Naive thymus-derived CD4-positive, alpha-beta T cell (primary cell): ENCODE data around the gene VPS13A. TPM values are rescaled to one million over a fixed set of nuclear protein-coding genes. Genes with fewer than 3 reads are reported as not detected.

Experiments used
- ATAC-seq: fragments of 150-1000 bp; cut with Tn5 transposase; 2 replicates; pipeline ENCODE4 v1.10.0; 2021; ENCODE audit warnings: mild to moderate bottlenecking, moderate library complexity
- CTCF ChIA-PET: fragments of 350-600 bp; sonication (Branson Sonifier 250); formaldehyde crosslinking; loops from one replicate; lab custom pipeline; 2021; ENCODE audit warnings: antibody characterized with exemption; lab: Charles Lee
- POLR2A ChIA-PET: fragments of 350-600 bp; sonication (Branson Sonifier 250); formaldehyde crosslinking; loops from one replicate; lab custom pipeline; 2021; ENCODE audit warnings: antibody characterized with exemption, inconsistent platforms; lab: Charles Lee
- DNase-seq, 9 donors: peaks; one replicate each; pipeline versions ENCODE4 v3.0.0 to v3.0.0-alpha.2; 2020 to 2022; ENCODE audit warnings: mixed read lengths in 1 of 9
- H3K27ac ChIP-seq: one replicate; pipeline ENCODE4 v1.7.0; 2013; ENCODE audit warnings: mild to moderate bottlenecking, low read depth, low read length, moderate library complexity
- H3K27me3 ChIP-seq, 2 donors: one replicate each; pipeline ENCODE4 v1.7.0; 2013; ENCODE audit warnings: low read length in 2 of 2, mild to moderate bottlenecking in 2 of 2, moderate library complexity in 2 of 2; ENCODE audit not compliant: control insufficient read depth in 2 of 2, insufficient read depth in 2 of 2
- H3K36me3 ChIP-seq, 3 experiments: 1 replicate in 2 of 3; 2 replicates in 1 of 3; pipeline ENCODE4 v1.7.0; 2013; ENCODE audit warnings: low read length in 3 of 3, mild to moderate bottlenecking in 3 of 3, moderate library complexity in 1 of 3; ENCODE audit not compliant: insufficient read depth in 3 of 3, control insufficient read depth in 2 of 3
- H3K4me1 ChIP-seq, 2 donors: one replicate each; pipeline ENCODE4 v1.7.0; 2013; ENCODE audit warnings: low read length in 2 of 2, mild to moderate bottlenecking in 2 of 2, moderate library complexity in 1 of 2; ENCODE audit not compliant: control insufficient read depth in 2 of 2, insufficient read depth in 2 of 2
- H3K4me3 ChIP-seq: 2 replicates; pipeline ENCODE4 v1.7.0; 2013; ENCODE audit warnings: mild to moderate bottlenecking, low read length
- H3K9me3 ChIP-seq, 3 experiments: 1 replicate in 2 of 3; 2 replicates in 1 of 3; pipeline ENCODE4 v1.7.0; 2013; ENCODE audit warnings: low read length in 3 of 3; ENCODE audit not compliant: control insufficient read depth in 2 of 3
- H3K27ac Mint-ChIP-seq, 9 donors: one replicate each; pipeline ENCODE4 v1.8.0; 2020 to 2022; ENCODE audit warnings: mixed read lengths in 9 of 9, mild to moderate bottlenecking in 8 of 9, moderate library complexity in 5 of 9, inconsistent platforms in 2 of 9
- H3K27me3 Mint-ChIP-seq, 5 donors: one replicate each; pipeline ENCODE4 v1.8.0; 2021 to 2022; ENCODE audit warnings: mixed read lengths in 5 of 5, mild to moderate bottlenecking in 1 of 5
- H3K36me3 Mint-ChIP-seq, 5 donors: one replicate each; pipeline ENCODE4 v1.8.0; 2020 to 2022; ENCODE audit warnings: mixed read lengths in 5 of 5, mild to moderate bottlenecking in 3 of 5, inconsistent platforms in 1 of 5
- H3K4me1 Mint-ChIP-seq, 7 donors: one replicate each; pipeline ENCODE4 v1.8.0; 2020 to 2022; ENCODE audit warnings: mixed read lengths in 7 of 7, mild to moderate bottlenecking in 3 of 7, inconsistent platforms in 1 of 7
- H3K4me3 Mint-ChIP-seq, 10 donors: one replicate each; pipeline ENCODE4 v1.8.0; 2020 to 2022; ENCODE audit warnings: mild to moderate bottlenecking in 10 of 10, mixed read lengths in 10 of 10, moderate library complexity in 6 of 10, inconsistent platforms in 2 of 10
- H3K9me3 Mint-ChIP-seq, 11 donors: one replicate each; pipeline ENCODE4 v1.8.0; 2020 to 2022; ENCODE audit warnings: mixed read lengths in 11 of 11, mild to moderate bottlenecking in 4 of 11, inconsistent platforms in 1 of 11, moderate library complexity in 1 of 11
- intact Hi-C, 2 donors: fragments of 100-400 bp; cut with micrococcal nuclease; formaldehyde crosslinking; loops; one replicate each; pipeline ENCODE4 v1.15.1; 2023
- polyA plus RNA-seq, 2 donors: library from polyadenylated mRNA; unstranded; fragments of 300-500 nt; fragmentation: Illumina TruSeq; gene quantifications; one replicate each; pipeline ENCODE4 v1.2.3, GENCODE V29; 2021
- total RNA-seq, 6 experiments: library from RNA in 5 of 6; stranded (reverse) in 5 of 6; gene quantifications; 1 replicate in 5 of 6; 2 replicates in 1 of 6; pipeline ENCODE4 v1.2.3 and lab custom pipeline; 2021 to 2026

Gene VPS13A
- total and polyA plus RNA-seq, 7 experiments from 2014 or later, result 3.0 to 52.8 (median 40.9) TPM

DNA sequence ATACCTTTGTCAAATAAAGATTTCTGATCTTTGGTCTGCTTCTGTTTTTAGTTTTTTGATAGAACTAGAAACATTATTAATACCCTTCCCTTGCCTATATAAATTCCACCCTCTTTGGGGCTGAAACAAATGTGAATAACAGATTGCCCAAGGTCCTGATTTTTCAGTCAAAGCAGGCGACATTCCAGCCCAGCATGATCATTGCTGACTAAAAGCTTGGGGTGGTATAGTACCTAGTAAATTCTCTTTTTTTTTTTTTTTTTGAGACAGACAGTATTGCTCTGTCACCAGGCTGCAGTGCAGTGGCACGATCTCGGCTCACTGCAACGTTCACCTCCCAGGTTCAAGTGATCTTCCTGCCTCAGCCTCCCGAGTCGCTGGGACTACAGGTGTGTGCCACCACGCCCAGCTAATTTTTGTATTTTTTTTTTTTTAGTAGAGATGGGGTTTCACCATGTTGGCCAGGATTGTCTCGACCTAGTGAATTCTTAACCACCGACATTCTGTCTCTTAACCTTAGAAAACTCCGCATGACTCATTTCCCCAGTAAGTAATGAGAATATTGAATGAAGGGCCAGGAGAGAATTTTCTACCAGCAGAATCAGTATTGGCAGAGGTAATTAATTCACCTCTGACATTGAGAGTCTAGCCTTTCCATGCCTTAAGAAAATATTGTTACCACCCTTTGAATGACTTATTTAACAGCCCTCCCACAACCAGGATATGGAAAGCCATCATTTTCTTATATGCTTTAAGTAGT lies 244.4 kb downstream of the VPS13A start:
- ATAC-seq (no peak), DNase-seq (no peak)
- H3K36me3 Mint-ChIP-seq, result peaks cover 0 to 15% (median 0%) of the 10 kb centered on the region in 5 donors
- H3K27me3 Mint-ChIP-seq, result no peaks in the 10 kb centered on the region
- ChIA-PET CTCF (no interaction called here), POLR2A (no interaction called here)
- intact Hi-C loops, result no loop called here
- Histone ChIP-seq H3K27me3 (no peaks in the 10 kb centered on the region), H3K9me3 (no peaks in the 10 kb centered on the region), H3K4me3 (no peak overlapping the region), H3K27ac (no peak overlapping the region), H3K36me3 (no peaks in the 10 kb centered on the region), H3K4me1 (no peaks in the 10 kb centered on the region)
- no peak overlapping the region for H3K4me3 Mint-ChIP-seq
- peaks cover 0 to 9% (median 0%) of the 10 kb centered on the region in 11 donors for H3K9me3 Mint-ChIP-seq
- H3K4me1 Mint-ChIP-seq, result peaks cover 0 to 1% (median 0%) of the 10 kb centered on the region in 7 donors
- H3K27ac Mint-ChIP-seq, result peak overlapping the region in 1 of 9 donors; percentile 38

DNA sequence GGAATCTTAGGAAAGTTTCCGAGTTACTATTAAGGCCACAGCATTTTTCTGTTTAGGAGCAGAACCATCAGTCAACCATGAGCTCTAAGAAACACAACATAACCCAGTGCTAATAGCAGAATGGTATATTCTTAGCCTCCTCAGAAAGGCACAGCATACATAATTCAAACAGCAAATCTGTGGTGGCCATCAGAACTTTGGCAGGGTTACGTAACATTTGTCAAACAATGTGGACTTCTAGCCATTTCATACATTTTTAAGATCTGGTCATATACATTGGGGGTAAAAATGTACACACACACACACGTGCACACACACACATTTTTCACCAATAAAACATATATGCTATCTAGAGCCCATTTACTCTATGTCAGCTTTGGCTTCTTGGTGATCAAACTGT lies 245.6 kb downstream of the VPS13A start:
- ATAC-seq, result no peak
- no peak overlapping the region for H3K4me3 ChIP-seq
- DNase-seq, result no peak
- H3K9me3 ChIP-seq, result no peaks in the 10 kb centered on the region
- ChIA-PET CTCF (no interaction called here), POLR2A (no interaction called here)
- Mint-ChIP-seq H3K27me3 (no peaks in the 10 kb centered on the region), H3K27ac (no peak overlapping the region), H3K9me3 (peaks cover 0 to 9% (median 0%) of the 10 kb centered on the region in 11 donors), H3K36me3 (peaks cover 0 to 11% (median 0%) of the 10 kb centered on the region in 5 donors), H3K4me3 (no peak overlapping the region), H3K4me1 (peaks cover 0 to 1% (median 0%) of the 10 kb centered on the region in 7 donors)
- intact Hi-C loops, result no loop called here
- H3K27ac ChIP-seq, result no peak overlapping the region
- H3K27me3 ChIP-seq, result no peaks in the 10 kb centered on the region
- H3K36me3 ChIP-seq, result no peaks in the 10 kb centered on the region
- H3K4me1 ChIP-seq, result no peaks in the 10 kb centered on the region

DNA sequence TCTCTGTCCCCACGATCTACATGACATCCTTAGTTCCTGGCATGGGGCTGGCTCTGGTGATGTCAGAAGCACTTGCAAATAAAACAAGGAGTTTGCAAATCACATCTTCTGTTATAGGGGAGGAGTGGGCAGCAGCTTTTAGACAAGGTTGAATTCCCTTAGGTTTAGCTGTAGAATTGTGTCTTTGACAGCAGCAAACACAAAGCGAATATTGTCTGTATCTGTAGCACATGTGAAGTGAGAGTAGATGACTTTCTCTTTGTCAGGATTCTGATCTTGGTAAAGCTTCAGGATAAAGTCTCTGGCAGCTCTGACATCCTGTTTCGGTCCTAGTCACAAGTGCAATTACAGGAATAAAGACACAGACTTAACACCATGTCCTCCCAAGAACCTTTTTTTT lies 246.5 kb downstream of the VPS13A start:
- peaks cover 0 to 9% (median 0%) of the 10 kb centered on the region in 11 donors for H3K9me3 Mint-ChIP-seq
- Histone ChIP-seq H3K4me3 (no peak overlapping the region), H3K9me3 (no peaks in the 10 kb centered on the region), H3K36me3 (no peaks in the 10 kb centered on the region), H3K27ac (no peak overlapping the region), H3K27me3 (no peaks in the 10 kb centered on the region), H3K4me1 (no peaks in the 10 kb centered on the region)
- H3K27me3 Mint-ChIP-seq, result peaks cover 0 to under 1% (median 0%) of the 10 kb centered on the region in 5 donors
- peaks cover 0 to 6% (median 0%) of the 10 kb centered on the region in 5 donors for H3K36me3 Mint-ChIP-seq
- intact Hi-C loops, result no loop called here
- H3K4me3 Mint-ChIP-seq, result no peak overlapping the region
- no peak overlapping the region for H3K27ac Mint-ChIP-seq
- POLR2A ChIA-PET, result no interaction called here
- DNase-seq, result no peak
- CTCF ChIA-PET, result no interaction called here
- peaks cover 0 to 1% (median 0%) of the 10 kb centered on the region in 7 donors for H3K4me1 Mint-ChIP-seq
- no peak for ATAC-seq

DNA sequence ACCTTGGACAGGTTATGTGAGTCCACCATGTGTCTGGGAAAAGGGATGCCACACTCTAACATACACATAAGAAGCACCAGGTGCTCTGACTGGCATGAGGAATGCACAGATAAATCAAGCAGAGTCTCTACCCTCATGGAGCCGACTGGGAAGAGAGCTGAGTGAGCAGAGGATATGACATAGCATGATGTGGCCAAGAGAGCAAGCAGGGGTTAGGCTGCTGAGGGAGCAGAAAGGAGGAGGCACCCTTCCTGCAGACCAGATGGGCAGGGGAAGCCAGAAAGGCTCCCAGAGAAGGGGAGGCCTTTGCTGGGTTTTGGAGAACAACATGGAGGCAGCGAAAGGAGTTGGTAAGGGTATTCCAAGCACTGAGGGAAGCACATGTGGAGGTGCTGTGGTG lies 247.7 kb downstream of the VPS13A start:
- H3K9me3 Mint-ChIP-seq, result peaks cover 0 to 9% (median 0%) of the 10 kb centered on the region in 11 donors
- no peak for DNase-seq
- Histone ChIP-seq H3K27me3 (no peaks in the 10 kb centered on the region), H3K36me3 (no peaks in the 10 kb centered on the region), H3K9me3 (no peaks in the 10 kb centered on the region), H3K4me3 (no peak overlapping the region), H3K27ac (no peak overlapping the region), H3K4me1 (no peaks in the 10 kb centered on the region)
- ChIA-PET POLR2A (no interaction called here), CTCF (no interaction called here)
- peaks cover 0 to 5% (median 0%) of the 10 kb centered on the region in 5 donors for H3K36me3 Mint-ChIP-seq
- intact Hi-C loops, result no loop called here
- no peaks in the 10 kb centered on the region for H3K4me1 Mint-ChIP-seq
- peaks cover 0 to 2% (median 0%) of the 10 kb centered on the region in 5 donors for H3K27me3 Mint-ChIP-seq
- no peak overlapping the region for H3K4me3 Mint-ChIP-seq
- H3K27ac Mint-ChIP-seq, result no peak overlapping the region
- ATAC-seq, result no peak

DNA sequence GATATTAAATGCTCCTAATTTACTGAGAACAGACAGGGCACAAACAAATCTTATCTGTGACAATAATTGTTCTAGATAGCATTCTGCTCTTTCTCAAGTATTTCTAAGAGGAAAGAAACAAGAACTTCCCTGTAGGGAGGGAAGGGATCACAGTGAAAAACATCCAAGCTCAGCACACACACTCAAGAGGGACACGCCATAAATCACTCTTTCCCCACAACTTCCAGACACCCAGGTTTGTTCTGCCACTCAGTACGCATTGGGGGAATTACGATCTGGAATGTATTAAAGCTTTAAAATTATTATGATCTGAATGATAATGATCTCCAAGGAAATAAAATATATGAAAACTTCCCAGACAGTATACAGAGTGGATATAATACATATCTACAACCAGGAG lies 249.4 kb downstream of the VPS13A start:
- ChIA-PET CTCF (no interaction called here), POLR2A (no interaction called here)
- no peaks in the 10 kb centered on the region for H3K36me3 Mint-ChIP-seq
- H3K9me3 ChIP-seq, result no peaks in the 10 kb centered on the region
- ATAC-seq, result no peak
- intact Hi-C loops, result no loop called here
- peak overlapping the region in 1 of 9 donors; percentile 51 for H3K27ac Mint-ChIP-seq
- no peaks in the 10 kb centered on the region for H3K36me3 ChIP-seq
- no peaks in the 10 kb centered on the region for H3K4me1 ChIP-seq
- H3K27ac ChIP-seq, result no peak overlapping the region
- H3K27me3 ChIP-seq, result no peaks in the 10 kb centered on the region
- H3K4me1 Mint-ChIP-seq, result no peaks in the 10 kb centered on the region
- no peak overlapping the region for H3K4me3 Mint-ChIP-seq
- peaks cover 0 to 9% (median 0%) of the 10 kb centered on the region in 11 donors for H3K9me3 Mint-ChIP-seq
- H3K4me3 ChIP-seq, result no peak overlapping the region
- DNase-seq, result no peak
- peaks cover 0 to 2% (median 0%) of the 10 kb centered on the region in 5 donors for H3K27me3 Mint-ChIP-seq

DNA sequence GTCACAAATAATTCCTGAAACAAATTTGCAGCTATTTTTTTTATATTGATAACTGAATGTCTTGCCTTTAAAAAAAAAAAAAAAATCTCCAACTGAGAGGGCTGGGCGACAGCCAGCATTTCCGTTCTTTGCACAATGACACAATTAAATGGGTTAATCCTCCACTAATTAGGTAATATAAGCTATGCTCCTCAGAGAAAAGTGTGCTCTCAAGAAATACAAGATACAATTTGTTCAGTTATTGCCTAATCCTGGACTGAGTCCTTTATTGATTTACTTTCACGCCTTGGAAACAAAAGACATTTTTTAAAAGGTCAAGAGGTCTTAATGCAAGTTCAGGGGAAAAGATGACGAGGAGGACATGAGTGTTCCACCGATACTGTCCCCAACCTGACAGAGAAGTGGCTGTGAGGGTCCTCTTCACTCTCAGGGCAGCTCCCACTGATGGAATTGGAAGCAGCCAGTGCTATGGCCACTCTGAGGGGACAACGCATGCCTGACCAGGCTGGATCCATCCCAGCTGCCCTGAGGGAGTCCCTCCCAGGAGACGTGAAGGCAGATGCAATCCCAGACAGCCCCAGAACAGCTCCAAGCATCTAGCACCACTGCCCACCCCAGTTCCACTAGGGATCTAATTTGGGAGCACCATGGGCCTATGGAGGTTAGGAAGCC lies 250.1 kb downstream of the VPS13A start:
- intact Hi-C loops, result no loop called here

More for the DNA sequence above, 250.1 kb downstream of the VPS13A start:
- no peaks in the 10 kb centered on the region for H3K4me1 ChIP-seq
- Mint-ChIP-seq H3K27me3 (peaks cover 0 to 2% (median 0%) of the 10 kb centered on the region in 5 donors), H3K4me1 (no peaks in the 10 kb centered on the region), H3K9me3 (peaks cover 0 to 9% (median 0%) of the 10 kb centered on the region in 11 donors), H3K36me3 (no peaks in the 10 kb centered on the region), H3K27ac (no peak overlapping the region), H3K4me3 (no peak overlapping the region)
- H3K27me3 ChIP-seq, result no peaks in the 10 kb centered on the region
- no peaks in the 10 kb centered on the region for H3K36me3 ChIP-seq
- H3K9me3 ChIP-seq, result no peaks in the 10 kb centered on the region
- no peak overlapping the region for H3K4me3 ChIP-seq
- ChIA-PET CTCF (no interaction called here), POLR2A (no interaction called here)
- DNase-seq (no peak), ATAC-seq (no peak)
- no peak overlapping the region for H3K27ac ChIP-seq
